Measurements from ENCODE around the gene COMMD8. TPM values are rescaled to one million over a fixed set of nuclear protein-coding genes. Genes with fewer than 3 reads are reported as not detected.

COMMD8 gene
- total RNA-seq, 1 experiment from 2014 or later = 10.9 TPM

DNA sequence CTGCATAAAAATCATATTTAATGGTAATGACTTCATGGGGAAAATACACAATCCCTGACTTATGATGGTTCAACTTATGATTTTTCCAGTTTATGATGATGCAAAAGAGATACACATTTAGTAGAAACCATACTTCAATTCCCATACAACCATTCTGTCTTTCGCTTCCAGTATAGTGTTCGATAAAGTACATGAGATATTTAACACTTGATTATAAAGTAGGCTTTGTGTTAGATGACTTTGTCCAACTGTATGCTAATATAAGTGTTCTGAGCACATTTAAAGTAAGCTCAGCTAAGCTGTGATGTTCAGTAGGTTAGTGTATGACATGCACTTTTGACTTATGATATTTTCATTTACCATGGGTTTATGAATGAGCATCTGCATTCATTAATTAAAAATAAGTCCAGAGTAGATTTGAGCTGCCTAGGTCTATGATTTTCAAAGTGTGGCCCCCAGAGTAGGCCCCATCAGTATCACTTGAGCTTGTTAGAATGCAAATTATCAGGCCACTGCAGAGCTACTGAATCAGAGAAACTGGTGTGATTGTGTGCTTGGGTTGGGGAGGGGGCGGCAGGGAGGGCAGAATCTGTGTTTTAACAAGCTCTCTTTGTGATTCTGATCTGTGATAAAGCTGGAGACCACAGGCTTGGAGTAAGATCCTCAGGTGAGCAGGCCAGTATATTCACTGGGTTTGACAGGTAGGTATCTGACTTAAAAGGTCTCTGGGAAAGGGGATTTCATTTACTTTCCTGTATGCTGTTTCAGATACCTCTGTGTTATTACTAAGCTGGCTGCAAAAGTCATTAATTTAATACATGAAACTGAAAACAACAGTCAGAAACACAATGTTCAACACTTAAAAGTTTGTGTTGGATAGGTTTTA, 30.0 kb upstream of the COMMD8 start:
- no peak overlapping the region for H3K23ac ChIP-seq (ENCODE audit: insufficient read length, low read depth, low read length)
- H4K5ac ChIP-seq (ENCODE audit: insufficient read length, low read depth, low read length) = no peak overlapping the region
- no peak overlapping the region for H2BK12ac ChIP-seq (ENCODE audit: insufficient read length, low read depth, low read length)

More for the DNA sequence above, 30.0 kb upstream of the COMMD8 start:
- no peaks in the 10 kb centered on the region for H3K79me2 ChIP-seq (ENCODE audit: insufficient read depth, low read length)
- no peak overlapping the region for H3K27ac ChIP-seq (ENCODE audit: insufficient read length, low read depth, low read length)
- Mint-ChIP-seq H3K9me3 (peaks cover 0 to 6% of the 10 kb centered on the region in 2 experiments; a peak in 2 of 5 replicates), H3K4me1 (peaks cover 4 to 5% of the 10 kb centered on the region in 2 experiments; a peak in 3 of 4 replicates), H3K27me3 (ENCODE audit: low read depth) (no peaks in the 10 kb centered on the region), H3K27ac (no peak overlapping the region), H3K4me3 (no peak overlapping the region), H3K36me3 (ENCODE audit: insufficient read depth in 1 of 3, low read depth in 3 of 3) (no peaks in the 10 kb centered on the region)
- no peaks in the 10 kb centered on the region for H3K23me2 ChIP-seq (ENCODE audit: insufficient read length, low read depth, low read length, poor library complexity, severe bottlenecking)
- H3K18ac ChIP-seq (ENCODE audit: insufficient read length, low read depth, low read length) = no peak overlapping the region
- H3K14ac ChIP-seq (ENCODE audit: insufficient read depth, low read length) = no peak overlapping the region
- H4K20me1 ChIP-seq (ENCODE audit: control insufficient read depth, insufficient read depth, insufficient read length) = no peaks in the 10 kb centered on the region
- H3K4ac ChIP-seq (ENCODE audit: low read depth, low read length) = no peak overlapping the region
- H3K9me3 ChIP-seq (ENCODE audit: control insufficient read depth, low read depth, low read length) = no peaks in the 10 kb centered on the region
- no peaks in the 10 kb centered on the region for H3K79me1 ChIP-seq (ENCODE audit: insufficient read depth, low read depth, low read length, poor library complexity, severe bottlenecking)
- no peak overlapping the region for H3K9ac ChIP-seq (ENCODE audit: extremely low read depth, insufficient read length, low read length)
- H4K8ac ChIP-seq (replicated peaks; ENCODE audit: insufficient read length, low read depth, low read length) = no peak overlapping the region
- H2BK120ac ChIP-seq (ENCODE audit: low read depth, low read length, poor library complexity, severe bottlenecking) = no peak overlapping the region
- no peak overlapping the region for H3K56ac ChIP-seq (ENCODE audit: insufficient read length, low read depth, low read length)
- no peaks in the 10 kb centered on the region for H3K27me3 ChIP-seq (ENCODE audit: insufficient read depth, low read length)
- no peak overlapping the region for H3T11ph ChIP-seq (ENCODE audit: low read length)
- no peak overlapping the region for H2BK20ac ChIP-seq (ENCODE audit: low read depth, low read length, poor library complexity, severe bottlenecking)
- no peak overlapping the region for H2BK15ac ChIP-seq (ENCODE audit: low read depth, low read length)
- DNase-seq = no peak
- H4K91ac ChIP-seq (ENCODE audit: insufficient read length, low read depth, low read length) = no peak overlapping the region
- WGBS (ENCODE audit: extremely low coverage, insufficient read length, low lambda C conversion rate) = no CpG with 5 or more reads among the region's 3 CpGs
- TF ChIP-seq, protein P1, sequence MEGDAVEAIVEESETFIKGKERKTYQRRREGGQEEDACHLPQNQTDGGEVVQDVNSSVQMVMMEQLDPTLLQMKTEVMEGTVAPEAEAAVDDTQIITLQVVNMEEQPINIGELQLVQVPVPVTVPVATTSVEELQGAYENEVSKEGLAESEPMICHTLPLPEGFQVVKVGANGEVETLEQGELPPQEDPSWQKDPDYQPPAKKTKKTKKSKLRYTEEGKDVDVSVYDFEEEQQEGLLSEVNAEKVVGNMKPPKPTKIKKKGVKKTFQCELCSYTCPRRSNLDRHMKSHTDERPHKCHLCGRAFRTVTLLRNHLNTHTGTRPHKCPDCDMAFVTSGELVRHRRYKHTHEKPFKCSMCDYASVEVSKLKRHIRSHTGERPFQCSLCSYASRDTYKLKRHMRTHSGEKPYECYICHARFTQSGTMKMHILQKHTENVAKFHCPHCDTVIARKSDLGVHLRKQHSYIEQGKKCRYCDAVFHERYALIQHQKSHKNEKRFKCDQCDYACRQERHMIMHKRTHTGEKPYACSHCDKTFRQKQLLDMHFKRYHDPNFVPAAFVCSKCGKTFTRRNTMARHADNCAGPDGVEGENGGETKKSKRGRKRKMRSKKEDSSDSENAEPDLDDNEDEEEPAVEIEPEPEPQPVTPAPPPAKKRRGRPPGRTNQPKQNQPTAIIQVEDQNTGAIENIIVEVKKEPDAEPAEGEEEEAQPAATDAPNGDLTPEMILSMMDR (conservative IDR thresholded peaks at IDR 0.05) = no peak
- no peaks in the 10 kb centered on the region for H3K4me1 ChIP-seq (ENCODE audit: insufficient read depth, low read length)
- H2AFZ ChIP-seq (ENCODE audit: low read length) = no peak overlapping the region
- H3K4me2 ChIP-seq (ENCODE audit: insufficient read depth, insufficient read length, low read length) = no peak overlapping the region
- no peak overlapping the region for H2AK5ac ChIP-seq (ENCODE audit: insufficient read length, low read length)
- no peak overlapping the region for H2BK5ac ChIP-seq (ENCODE audit: insufficient read length, low read length)

All from H9 (cell line).